Fibroblast of skin of back (primary cell): ENCODE results near the gene INSRR. TPM values are rescaled to one million over a fixed set of nuclear protein-coding genes. Genes with fewer than 3 reads are reported as not detected.

Experiments used
- DNase-seq: peaks from one replicate; pipeline ENCODE4 v3.0.0-alpha.2; 2013
- polyA plus RNA-seq, 2 experiments: library from polyadenylated mRNA; unstranded; fragments of 120-200 nt; gene quantifications; one replicate each; pipeline ENCODE4 v1.2.1, GENCODE V29; 2013; ENCODE audit not compliant: insufficient read length in 2 of 2

Gene INSRR
- polyA plus RNA-seq (2013, experiment 1 of 2; ENCODE audit: insufficient read length), result not detected
- polyA plus RNA-seq (2013, experiment 2 of 2; ENCODE audit: insufficient read length), result not detected

DNA sequence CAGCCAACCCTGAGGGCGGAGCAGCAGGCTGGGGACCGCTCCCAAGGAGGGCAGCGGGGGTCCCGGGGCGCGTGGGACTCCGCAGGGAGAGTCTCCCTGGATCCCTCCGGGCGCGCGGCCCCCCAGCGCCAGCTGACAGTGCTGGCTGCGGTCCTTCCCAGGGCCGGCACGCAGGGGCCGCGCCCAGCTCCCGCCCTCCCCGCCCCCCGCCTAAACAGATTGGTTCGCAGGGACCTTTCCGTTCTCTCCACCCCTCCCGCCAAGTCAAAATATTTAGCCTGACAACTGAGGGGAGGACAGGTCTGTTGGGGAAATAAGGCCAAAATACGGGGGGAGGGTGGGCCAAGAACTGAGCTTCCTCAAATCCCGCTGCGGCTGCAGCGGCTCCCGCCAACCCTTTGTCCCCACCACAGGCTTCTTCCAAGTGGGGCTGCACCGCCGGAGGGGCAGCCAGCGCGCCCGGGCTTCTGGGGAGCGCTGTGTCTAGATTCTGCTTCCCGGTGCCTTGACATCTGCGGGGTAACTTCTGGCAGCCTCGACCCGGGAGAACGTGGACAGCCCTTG, at the start of gene INSRR:
Gene INSRR (minus strand): TSS at position 159 of the 564 bp plus-strand sequence. CDS start 496 bp downstream, outside the sequence.
- DNase-seq, result no peak

DNA sequence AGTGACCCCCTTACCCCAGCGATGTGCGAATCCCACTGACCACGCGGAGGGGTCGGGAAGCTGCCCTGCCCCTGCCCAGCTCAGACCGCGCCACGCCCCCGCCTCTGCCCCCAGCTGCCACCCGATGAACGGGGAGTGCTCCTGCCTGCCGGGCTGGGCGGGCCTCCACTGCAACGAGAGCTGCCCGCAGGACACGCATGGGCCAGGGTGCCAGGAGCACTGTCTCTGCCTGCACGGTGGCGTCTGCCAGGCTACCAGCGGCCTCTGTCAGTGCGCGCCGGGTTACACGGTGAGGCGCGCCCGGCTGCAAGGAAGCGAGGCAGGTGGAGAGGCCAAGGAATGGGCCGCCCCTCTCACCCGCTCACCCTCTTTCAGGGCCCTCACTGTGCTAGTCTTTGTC, 49.6 kb upstream of the INSRR start:
- DNase-seq, result no peak

- no peak for DNase-seq
Observed at GRCh38 chr1:156906206-156906906, 47.4 kb upstream of the INSRR start.

DNA sequence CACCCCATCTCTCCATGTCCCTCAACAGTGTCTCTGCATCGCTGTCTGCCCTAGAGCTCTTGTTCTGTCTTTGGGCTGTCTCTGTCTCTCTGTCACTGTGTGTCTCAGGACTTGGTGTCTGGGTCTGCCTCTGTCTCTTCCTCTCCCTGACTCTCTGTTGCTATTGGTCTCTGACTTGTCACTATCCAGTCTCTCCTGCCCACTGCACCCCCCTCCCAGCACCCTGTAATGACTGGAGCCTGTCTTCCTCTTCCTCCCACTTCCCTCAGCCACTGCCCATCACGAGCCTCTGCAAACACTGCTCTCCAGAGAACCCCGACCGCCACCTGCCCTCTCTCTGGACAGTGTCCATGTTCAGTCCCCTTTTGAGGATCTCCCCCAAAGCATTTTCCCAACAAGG, 46.7 kb upstream of the INSRR start:
- DNase-seq, result no peak

DNA sequence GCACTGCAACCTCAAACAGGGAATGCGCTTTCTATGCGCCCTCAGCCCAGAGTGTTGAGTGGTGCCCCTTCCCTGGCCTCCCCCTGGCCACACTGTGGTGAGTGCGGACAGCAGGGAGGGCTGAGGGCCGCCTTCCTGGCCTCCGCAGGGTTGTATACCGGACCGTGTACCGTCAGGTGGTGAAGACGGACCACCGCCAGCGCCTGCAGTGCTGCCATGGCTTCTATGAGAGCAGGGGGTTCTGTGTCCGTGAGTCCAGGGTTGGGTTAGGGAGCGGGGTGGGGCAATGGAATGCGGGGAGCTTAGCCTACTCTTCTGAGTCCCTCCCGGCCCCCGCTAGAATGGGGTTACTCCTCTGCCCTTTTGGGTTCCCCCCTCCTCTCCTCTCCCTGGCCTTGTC, 46.3 kb upstream of the INSRR start:
- no peak for DNase-seq

DNA sequence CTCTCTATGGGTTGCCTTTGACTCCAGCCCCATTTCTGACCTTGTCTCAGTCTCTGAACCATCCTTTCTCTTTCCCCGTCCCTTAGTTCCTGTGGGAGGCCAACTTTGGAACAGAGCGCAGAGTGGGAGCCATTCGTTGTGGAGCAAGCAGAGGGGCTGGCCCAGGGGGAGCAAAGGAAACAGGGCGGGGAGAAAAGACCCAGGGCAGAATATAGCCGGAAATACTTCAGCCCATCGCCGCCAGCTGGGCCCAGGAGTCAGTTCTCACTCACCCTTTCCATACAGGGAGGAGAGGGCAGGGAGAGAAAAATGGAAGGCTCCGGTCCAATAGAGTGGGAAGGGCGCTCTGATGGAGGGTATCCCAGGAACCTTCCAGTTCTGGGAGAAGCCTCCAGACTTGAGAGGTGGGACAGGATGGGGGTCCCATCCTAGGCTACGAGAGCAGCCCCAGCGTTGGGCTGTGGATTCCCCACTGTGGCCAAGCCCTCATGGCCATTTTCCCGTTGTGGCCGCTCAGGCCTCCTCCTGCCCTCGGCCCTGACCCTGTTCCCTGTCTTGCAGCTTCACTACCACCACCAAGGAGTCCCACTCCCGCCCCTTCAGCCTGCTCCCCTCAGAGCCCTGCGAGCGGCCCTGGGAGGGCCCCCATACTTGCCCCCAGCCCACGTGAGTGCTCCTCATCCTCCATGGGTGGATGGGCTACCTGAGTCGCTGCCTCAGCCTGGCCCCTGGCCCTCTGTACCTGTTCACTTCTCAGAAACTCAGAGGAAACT, 45.5 kb upstream of the INSRR start:
- DNase-seq, result no peak

DNA sequence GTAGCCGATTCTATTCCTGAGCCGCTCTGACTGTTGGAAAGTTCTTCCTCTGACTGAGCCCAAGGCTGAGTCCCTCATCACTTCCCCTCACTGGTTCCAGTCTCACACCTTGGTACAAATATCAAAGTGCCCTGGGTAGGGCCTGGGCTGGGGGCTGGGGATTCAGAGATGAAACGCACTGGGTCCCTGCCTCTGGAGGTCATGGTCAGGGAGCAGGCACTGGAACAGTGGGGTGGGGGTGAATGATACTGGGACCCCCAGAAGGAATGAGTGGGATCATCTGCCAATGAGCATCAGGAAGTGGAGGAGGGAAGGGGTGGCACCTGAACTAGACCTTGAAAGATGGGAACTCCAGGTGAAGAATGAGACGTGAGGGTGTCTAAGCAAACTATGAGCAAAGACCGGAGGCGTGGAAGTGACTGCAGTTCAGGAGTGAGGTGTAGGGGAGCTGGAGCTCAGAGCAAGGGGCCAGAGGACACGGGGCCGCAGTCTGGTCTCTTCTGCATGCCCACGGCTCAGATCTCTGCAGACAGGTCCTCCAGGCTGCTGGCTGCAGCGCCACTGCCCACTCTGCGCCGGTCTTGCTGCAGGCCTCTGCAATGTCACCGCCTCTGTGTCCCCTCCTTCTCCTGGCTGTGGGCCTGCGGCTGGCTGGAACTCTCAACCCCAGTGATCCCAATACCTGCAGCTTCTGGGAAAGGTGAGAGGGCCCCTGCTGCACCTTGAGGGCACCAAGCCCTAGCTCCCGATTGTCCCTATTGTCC, 44.6 kb upstream of the INSRR start:
- no peak for DNase-seq

DNA sequence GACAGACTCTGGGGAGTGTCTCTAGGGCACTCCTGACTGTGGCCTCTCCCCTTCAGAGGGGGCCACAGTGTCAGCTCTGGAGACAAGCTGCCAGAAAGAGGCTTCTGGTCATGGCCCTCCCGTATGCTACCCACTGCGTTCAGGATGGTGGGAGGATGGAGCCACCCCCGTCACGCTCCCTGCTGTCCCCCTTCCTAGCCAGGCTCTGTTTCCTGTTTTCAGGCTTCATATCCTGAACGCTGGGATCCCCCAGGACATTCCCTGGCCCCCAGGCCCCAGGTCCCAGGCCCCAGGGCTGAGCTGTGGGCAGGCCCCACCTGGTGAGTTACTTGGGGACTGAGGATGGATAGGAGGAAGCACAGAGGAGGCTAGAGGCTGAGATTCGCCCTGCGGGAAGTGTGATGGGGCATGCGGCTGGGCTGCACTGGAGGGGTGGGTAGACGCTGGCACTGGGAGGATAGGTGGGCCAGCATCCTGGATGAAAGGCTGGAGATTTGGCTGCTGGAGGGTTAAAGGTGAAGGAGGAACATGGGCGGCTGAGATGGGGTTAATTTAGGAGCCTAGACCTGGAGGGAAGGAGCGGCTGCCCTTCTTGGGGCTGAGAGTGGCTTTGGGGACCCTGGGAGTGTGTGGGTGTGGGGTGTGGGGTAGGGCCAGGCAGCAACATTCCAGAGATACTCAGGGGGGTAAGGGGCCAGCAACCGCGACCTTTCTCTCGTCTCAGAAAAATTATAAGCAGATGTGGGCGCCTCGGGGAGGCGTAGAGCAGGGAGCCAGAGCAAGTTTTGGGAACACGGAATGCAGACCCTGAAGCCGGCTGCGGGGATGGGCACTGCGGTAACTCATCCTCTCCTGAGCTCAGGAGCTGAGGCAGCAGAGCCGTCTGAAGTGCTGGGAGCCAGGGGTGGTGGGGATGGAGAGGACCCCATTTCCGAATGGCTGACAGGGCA, 43.3 kb upstream of the INSRR start:
- peak; percentile 45 for DNase-seq

DNA sequence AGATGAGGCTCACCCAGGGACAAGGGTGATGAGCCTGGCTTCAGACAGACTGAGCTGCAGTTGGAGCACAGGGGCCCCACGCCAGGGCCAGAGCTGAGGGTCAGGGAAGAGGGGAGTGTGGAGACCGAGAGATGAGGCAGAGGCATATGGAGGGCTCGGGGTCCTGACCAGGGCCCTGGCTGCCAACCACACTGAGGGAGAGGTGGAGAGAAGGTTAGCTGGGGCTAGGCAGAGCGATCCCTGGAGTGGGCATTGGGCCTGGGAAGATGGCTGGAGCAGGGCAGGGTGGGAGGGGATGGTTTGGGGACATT, 42.6 kb upstream of the INSRR start:
- no peak for DNase-seq

GRCh38 chr1:156900896-156901589, 42.1 kb upstream of the INSRR start:
- DNase-seq, result no peak

GRCh38 chr1:156899956-156900718, 41.2 kb upstream of the INSRR start:
- no peak for DNase-seq

GRCh38 chr1:156898971-156899664, 40.2 kb upstream of the INSRR start:
- no peak for DNase-seq

GRCh38 chr1:156898161-156898566, 39.2 kb upstream of the INSRR start:
- peak; percentile 76 for DNase-seq

DNA sequence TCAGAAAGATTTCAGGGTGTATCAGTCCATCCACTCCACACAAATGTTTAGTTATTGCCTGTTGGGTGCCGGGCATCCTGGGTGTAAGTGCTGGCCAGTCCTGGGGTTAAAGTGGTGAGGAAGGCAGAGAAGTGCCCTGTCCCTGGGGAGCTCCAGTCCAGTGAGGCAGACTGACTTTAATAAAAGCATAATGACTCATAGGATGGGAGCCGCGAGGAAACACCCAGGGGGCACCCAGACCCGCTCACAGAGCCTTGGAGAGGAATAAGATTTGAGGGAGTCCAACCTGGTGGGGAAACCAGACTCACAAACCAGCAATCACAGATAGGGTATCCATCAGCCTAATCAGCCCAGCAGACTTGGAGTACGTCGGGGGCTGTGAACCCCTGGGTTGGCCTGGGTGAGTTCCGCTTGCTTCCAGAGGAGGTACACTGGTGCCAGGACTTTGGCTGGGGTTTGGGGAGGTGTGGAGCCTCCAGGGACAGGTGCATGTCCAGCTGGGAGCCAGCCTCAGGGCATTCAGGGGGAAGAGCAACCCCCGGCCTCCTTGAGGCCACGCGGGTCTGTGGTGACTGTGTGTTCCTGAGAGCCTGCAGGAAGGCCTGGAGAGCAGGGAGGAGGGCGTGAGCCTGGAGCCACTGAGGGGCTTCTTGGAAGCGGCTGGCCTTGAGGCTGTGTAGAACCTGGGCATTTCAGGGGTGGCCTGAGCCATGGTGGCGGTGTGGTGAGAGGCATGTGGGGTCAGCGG, 38.3 kb upstream of the INSRR start:
- DNase-seq, result peak; percentile 92

DNA sequence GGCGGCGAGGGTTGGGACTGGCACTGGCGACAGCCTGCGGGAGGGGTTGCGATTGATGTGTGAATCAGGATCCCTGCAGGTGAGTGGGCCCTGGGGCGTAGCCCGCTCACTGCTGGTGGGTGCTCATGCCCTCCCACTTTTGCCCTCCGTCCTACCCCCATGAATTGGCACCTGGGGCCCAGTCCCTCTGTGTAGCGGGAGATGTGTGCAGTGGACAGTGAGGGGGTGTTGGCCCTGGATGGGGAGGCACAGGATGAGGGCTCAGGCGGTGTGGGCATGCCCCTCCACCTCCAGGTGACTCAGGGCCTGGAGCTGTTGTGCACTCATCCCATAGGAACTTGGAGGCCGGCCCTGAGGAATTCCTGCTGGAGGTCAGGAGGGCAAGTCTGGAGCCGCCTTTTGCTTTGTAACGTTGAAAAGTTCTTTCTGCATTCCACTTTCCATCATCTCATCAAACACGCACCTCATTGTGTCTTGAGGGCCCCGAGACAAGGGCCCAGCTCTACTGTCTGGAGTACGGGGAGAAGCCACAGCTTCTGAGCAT, 37.6 kb upstream of the INSRR start:
- peak; percentile 96 for DNase-seq

- no peak for DNase-seq
Observed at GRCh38 chr1:156895927-156896326, 37.0 kb upstream of the INSRR start.

- peak; percentile 74 for DNase-seq
Observed at GRCh38 chr1:156895455-156895812, 36.5 kb upstream of the INSRR start.

DNA sequence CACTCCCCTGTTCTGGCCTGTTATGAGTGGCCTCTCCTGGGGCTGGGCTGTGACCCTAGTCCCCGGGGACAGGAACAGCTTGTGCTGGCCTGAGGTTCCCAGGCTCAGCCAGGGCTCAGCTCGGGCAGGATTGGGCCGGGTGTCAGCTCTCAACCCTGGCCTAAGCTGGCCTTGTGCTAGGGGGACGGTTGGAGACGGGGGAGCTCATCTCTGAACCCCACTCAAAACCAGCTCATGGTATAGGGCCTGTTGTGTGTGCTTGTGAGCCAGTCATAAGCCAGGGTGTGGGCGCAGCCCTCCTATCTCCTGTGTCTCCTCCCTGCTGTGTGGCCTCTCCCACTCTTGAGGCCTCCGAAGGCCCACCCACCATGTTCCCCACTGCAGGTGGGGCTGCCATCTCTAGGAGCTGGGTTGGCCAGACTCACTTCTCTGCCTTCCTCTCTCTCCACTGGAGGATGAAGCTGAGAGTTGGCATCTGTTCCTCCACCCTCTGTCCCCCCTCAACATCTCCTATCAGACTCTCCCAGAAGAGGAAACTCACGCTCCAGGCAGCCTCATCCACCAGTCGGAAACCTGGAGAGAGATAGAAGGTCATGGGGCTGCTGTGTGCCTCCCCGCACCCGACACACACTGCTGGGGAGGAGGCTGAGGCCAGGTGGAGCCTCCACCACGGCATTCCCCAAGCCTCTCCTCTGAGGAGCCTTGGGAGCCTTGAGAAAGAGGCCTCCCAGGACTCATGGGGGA, 36.0 kb upstream of the INSRR start:
- peak; percentile 51 for DNase-seq
